ENCODE results near the gene MTCH1. TPM values are rescaled to one million over a fixed set of nuclear protein-coding genes. Genes with fewer than 3 reads are reported as not detected.

The MTCH1 gene
- polyA plus RNA-seq, 10 donors = 93.3 to 132 (median 112) TPM

GRCh38 chr6:37019065-37019450 lies 33.1 kb upstream of the MTCH1 start:
- no peak for DNase-seq

GRCh38 chr6:37018198-37019064 lies 32.4 kb upstream of the MTCH1 start:
- peak; percentile 80 to 94 (median 88) for DNase-seq

DNA sequence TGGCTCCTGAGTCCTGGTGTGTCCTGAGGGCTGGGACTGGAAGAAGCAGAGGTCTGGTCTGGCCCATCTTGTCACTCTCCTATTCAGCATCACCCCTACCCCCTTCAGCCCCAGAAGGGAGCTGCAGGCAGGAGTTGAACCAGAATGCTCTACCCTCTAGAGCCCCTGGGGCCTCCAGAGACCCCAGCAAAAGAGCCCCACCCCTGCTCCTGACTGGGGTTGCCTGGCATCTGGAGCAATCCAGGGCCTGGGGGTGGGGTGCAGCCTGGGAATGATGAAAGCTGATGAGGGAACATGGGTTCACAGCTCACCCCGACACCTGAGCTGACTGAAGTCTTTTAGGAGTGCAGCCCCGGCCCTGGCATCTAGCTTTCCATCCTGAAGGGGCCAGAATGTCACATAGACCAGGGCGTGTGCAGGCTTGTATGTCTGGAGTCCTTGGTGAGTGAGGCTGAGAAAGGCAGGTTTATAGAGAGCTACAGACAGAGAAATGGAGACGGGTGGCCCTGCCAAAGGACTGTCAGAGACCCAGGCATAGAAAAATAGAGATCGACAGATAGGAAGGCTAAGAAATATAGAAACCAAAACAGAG lies 31.7 kb upstream of the MTCH1 start:
- DNase-seq = no peak

DNA sequence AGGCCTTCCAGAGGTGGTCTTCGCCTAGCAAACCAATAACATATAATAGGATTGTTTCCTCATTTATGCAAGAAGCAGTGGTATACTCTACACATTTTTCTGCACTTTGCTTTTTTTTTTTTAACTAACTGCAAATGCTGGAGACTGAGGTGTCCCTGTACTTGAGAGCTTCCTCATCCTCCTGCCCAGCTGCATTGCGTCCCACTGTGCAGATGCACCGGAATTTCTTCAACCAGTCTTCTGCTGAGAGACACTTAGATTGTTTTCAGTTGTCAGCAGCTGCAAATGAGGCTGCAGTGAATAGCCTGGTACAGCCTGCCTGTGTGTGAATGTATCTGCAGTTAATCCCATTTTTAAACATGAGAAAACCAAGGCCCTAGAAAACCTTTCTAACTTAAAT lies 31.0 kb upstream of the MTCH1 start:
- DNase-seq = no peak

DNA sequence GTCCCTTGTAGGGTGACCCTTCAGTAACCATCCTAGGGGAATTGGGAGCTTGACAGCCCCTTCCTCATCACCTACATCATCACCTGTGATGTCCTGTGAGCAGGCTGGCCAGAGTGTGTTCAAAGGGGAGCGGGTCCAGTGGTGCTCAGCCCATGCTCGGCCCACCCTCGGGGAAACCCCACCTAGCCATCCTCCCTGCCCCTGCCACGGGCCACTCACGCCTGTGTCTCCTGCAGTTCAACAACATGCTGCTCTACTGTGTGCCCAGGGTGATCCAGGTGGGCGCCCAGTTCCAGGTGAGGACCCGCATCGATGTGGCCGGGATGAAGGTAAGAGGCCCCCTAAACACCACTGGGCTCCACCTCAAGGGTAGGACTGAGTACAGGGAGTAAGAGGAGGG lies 29.5 kb upstream of the MTCH1 start:
- DNase-seq = no peak

DNA sequence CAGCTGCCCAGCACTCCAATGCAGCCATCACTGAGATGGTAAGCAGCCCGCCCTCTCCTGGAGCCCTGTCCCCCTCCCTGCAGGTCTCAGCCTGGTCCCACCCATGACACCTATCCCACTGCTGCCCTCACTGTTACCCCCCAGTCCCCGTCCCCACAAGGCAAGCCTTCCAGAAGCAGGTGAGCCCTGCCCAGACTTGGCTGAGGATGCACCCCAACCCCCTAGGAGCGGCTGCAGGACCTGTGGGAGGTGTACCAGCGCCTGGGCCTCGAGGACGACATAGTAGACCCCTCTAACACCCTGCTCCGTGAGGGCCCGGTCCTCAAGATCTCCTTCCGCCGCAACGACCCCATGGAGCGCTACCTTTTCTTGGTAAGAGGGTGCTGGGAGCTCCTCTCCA lies 28.7 kb upstream of the MTCH1 start:
- DNase-seq = no peak

GRCh38 chr6:37013516-37014491 lies 27.8 kb upstream of the MTCH1 start:
- no peak for DNase-seq

GRCh38 chr6:37011656-37012378 lies 25.8 kb upstream of the MTCH1 start:
- DNase-seq = no peak

GRCh38 chr6:37010402-37010892 lies 24.5 kb upstream of the MTCH1 start:
- DNase-seq = no peak

DNA sequence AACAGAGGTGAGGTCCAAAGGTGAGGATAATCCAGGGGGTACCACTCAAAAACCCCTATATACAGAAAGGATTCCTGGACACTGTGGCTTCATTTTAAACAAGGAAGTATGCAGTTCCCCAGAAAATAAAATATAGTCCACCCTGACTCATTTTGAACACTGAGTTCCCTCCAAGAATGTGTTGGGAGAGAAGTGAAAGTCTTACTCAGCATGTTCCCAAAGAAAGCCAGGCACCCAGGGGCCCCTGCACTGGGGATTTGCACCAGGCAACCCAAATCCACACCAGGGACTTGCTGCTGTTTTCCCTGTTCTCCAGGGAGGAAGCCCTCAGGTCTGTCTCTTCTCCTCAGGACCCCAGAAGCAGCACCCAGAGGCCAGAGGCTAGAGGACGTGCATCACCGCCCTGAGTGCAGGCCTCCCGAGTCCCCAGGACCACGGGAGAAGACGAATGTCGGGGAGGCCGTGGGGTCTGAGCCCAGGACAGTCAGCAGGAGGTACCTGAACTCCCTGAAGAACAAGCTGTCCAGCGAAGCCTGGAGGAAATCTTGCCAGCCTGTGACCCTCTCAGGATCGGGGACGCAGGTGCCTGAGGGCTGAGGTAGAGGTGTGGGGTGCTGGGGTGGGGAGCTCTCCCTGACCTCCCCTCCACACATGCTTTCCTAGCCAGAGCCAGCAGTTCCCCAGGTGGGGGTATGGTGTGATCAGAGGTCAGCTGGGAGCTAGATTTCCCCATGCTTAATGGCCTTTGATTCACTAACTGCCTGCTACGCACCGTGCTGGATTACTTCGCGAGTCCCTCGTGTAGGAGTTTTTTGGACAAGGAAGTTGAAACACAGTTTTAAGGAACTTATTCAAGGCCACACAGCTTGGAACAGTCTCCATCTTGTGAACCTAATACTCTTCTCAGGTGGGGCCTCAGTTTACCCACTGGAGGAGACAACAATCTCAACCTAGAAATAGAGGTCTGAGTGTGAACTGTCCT lies 22.8 kb upstream of the MTCH1 start:
- no peak for DNase-seq

DNA sequence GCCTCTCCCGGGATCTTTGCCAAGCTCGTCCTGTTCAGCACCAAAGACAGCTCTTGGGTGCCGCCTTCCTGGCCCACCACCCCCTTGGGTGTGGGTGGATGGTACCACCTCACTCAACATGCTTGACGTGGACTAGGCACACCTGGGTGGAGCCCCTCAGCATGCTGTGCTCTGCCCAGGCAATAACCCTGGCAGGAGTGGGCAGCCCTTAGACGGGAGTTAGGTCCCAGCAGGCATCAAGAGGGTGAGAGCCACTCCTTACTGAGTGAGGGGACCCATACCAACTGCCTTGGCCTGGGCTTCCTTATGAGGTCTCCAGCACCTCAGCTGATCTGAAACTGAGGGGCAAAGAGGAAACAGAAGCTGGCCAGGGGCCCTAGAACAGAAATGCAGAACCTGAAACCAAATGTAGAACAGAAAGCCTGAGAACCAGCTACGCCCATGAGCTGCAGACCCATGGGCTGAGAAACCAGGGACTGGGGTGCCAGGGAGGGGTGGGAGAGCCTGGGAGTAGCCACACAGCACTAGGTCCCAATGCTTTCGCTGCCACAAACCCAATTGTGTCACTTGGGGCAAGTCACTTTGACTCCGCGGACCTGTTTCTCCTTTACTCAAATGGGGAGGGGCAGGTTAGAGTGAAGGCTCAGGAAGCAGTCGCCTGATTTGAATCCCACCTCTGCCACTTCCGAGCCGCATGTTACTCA lies 21.5 kb upstream of the MTCH1 start:
- no peak for DNase-seq

GRCh38 chr6:37006793-37007339 lies 20.9 kb upstream of the MTCH1 start:
- no peak for DNase-seq

DNA sequence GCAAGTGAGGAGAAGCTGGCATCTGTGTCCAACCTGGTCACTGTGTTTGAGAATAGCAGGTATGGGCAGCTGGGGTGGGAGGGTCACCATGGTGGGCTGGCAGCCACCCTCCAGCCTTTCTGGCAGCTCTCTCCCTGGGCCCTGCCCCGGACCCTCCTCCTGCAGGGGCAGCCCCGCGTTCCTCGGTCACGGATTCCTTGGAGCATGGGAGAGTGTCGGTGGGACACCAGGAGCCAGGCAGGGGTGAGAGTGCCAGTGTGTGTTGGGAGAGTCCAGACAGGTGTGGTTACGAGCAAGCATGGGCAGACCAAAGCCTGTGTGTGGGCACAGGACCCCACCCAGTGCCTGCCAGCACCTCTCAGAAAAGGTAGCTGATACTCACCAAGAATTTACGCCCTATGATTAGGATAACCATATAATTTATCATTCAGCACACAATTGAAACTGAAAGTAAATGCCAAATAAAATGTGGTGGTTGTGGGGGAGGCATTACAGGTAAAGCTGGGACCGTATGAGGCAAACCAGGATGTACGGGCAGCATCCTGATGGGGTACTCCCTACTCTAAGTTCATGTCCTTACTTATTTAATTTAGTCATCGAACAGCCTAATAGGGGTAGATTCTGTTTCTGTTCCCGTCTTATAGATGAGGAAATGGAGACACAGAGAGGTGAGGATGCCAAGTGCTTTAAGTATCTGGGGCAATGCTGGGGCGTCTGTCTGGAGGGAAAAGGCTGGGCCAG lies 20.0 kb upstream of the MTCH1 start:
- no peak for DNase-seq

DNA sequence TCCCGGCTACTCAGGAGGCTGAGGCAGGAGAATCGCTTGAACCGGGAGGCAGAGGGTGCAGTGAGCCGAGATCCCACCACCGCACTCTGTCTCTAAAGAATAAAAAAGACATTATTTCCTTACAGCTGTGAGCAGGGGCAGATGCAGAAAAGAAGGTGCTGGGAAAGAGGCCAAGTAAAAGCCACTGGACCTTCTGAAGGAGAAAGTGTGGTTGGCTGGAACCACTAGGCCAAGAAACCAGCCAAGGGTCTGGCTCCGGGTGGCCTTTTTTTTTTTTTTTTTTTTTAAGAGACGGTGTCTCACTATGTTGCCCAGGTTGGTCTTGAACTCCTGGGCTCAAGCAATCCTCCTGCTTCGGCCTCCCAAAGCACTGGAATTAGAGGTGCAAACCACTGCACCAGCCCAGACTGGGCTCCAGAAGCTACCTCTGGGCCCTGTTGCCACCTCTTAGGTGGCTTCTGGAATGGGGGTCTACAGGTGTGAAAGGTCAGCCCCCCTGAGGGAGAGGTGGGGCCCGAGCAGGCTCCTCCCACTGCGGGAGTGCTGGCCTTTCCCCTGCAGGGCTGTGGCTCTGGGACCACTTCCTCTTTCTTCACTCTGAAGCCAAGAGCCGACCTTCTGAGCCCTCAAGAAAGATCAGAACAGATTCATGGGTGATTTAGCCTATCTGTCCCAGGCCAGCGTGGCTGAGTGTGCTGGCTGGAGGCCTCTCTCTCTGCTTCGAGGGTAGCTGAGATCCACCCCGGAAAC lies 19.2 kb upstream of the MTCH1 start, which contains the start of gene FGD2:
Gene FGD2, plus strand, starts transcription at position 595 of the 750 bp plus-strand sequence. CDS start 163 bp downstream, outside the sequence.
- no peak for DNase-seq

- DNase-seq = no peak
These were observed 18.3 kb upstream of the MTCH1 start for GRCh38 chr6:37004044-37004980.

GRCh38 chr6:36999751-37000125 lies 13.7 kb upstream of the MTCH1 start:
- DNase-seq = no peak
